Mesodermal cell (in vitro differentiated cells): ENCODE data around the gene IGF2R.

Experiments
- H3K27ac ChIP-seq: 2 replicates; pipeline ENCODE4 v1.7.0; 2013; ENCODE audit warnings: mild to moderate bottlenecking, low read depth, low read length, moderate library complexity; ENCODE audit not compliant: severe bottlenecking
- H3K36me3 ChIP-seq: 2 replicates; pipeline ENCODE4 v1.7.1; 2013; ENCODE audit warnings: mild to moderate bottlenecking, low read length, moderate library complexity; ENCODE audit not compliant: control insufficient read depth, insufficient read depth
- H3K4me1 ChIP-seq: one replicate; pipeline ENCODE4 v1.7.1; 2013; ENCODE audit warnings: mild to moderate bottlenecking, low read length; ENCODE audit not compliant: insufficient read depth, control insufficient read depth, poor library complexity, severe bottlenecking
- H3K4me3 ChIP-seq: 2 replicates; pipeline ENCODE4 v1.7.0; 2013; ENCODE audit warnings: low read length, control low read depth, mild to moderate bottlenecking; ENCODE audit not compliant: insufficient read depth, poor library complexity, severe bottlenecking; ENCODE audit errors: extremely low read depth
- H3K9me3 ChIP-seq: 2 replicates; pipeline ENCODE4 v1.7.1; 2013; ENCODE audit warnings: mild to moderate bottlenecking, low read length, moderate library complexity; ENCODE audit not compliant: control insufficient read depth
- WGBS, 2 experiments: methylation state at CpG; one replicate each; pipeline ENCODE4 v1.1.5; 2013; ENCODE audit warnings: missing lambda C conversion rate in 2 of 2; ENCODE audit not compliant: insufficient coverage in 2 of 2; 5-methylcytosine and 5-hydroxymethylcytosine counted together

IGF2R gene

GRCh38 chr6:160005861-160006540 is 37.1 kb downstream of the IGF2R start:
- no peak overlapping the region for H3K27ac ChIP-seq
- 96 to 98% methylated on average over 38 to 55 of the region's 57 CpGs for WGBS, 2 experiments
- H3K4me3 ChIP-seq: no peak overlapping the region
- no peaks in the 10 kb centered on the region for H3K9me3 ChIP-seq
- H3K4me1 ChIP-seq: no peaks in the 10 kb centered on the region
- H3K36me3 ChIP-seq: peaks cover 45% of the 10 kb centered on the region

DNA sequence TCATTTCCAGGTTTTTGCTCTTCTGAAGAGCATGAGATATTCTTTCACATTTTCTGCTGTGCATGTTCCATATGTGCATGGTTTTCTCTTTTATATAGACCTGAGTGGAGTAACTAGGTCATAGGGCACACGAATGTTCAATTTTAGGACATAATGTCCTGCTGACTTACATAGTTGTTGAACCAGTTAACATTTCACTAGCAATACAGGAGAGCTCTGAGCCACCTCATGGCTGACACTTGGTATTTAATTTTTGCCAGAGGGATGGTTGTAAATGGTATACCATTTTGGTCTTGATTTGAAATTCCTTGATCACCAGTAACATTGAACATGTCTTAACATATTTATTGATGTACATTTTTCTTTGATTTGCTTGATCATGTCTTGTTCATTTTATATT is 38.3 kb downstream of the IGF2R start:
- no peaks in the 10 kb centered on the region for H3K4me1 ChIP-seq
- no peak overlapping the region for H3K27ac ChIP-seq
- H3K36me3 ChIP-seq: peaks cover 57% of the 10 kb centered on the region
- H3K9me3 ChIP-seq: no peaks in the 10 kb centered on the region
- H3K4me3 ChIP-seq: no peak overlapping the region
- WGBS, 2 experiments: no CpG with 5 or more reads among the region's 1 CpG

DNA sequence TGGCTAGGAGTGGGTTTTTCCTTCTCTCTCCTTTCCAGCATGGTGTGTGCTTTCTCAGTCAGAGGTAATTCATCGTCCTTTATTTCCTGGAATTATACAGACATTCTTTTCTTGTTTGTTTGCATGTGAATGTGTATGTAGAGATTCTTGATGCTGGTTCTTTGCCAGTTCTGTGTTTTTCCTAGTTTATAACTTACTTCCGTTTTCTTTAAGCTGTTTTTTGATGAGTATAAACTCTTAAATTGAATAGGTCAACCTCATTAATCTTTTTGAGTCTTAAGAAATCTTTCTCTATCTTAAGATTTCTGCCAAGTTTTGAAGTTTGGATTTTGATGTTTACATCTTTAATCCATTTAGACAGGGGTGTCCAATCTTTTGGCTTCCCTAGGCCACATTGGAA is 38.7 kb downstream of the IGF2R start:
- Histone ChIP-seq H3K4me3 (no peak overlapping the region), H3K4me1 (no peaks in the 10 kb centered on the region), H3K9me3 (no peaks in the 10 kb centered on the region), H3K36me3 (peaks cover 61% of the 10 kb centered on the region), H3K27ac (no peak overlapping the region)
- no CpG with 5 or more reads among the region's 2 CpGs for WGBS, 2 experiments

DNA sequence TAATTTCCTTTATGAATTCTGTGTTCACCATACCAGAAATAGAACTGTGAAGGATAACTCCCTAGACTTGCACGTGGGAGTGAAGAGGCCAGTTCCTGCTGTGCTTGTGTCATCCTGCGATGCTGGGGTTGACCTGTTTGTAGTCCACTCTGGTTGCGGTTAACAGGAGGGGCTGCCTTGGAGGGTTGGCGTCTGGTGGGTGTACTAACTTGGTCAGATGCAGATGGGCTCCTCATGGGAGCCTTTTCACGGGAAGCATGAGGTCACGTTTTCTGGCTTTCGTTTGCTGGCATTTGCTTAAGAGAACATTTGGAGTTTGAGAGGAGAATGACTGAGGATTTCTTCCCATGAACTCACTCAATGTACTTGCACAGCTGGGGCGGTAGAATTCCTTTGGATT is 41.2 kb downstream of the IGF2R start:
- Histone ChIP-seq H3K36me3 (peaks cover 59% of the 10 kb centered on the region), H3K4me3 (no peak overlapping the region), H3K9me3 (no peaks in the 10 kb centered on the region), H3K27ac (no peak overlapping the region), H3K4me1 (no peaks in the 10 kb centered on the region)
- 94 to 96% methylated on average over 3 to 7 of the region's 8 CpGs for WGBS, 2 experiments

GRCh38 chr6:160013987-160014868 is 45.3 kb downstream of the IGF2R start:
- no peak overlapping the region for H3K4me3 ChIP-seq
- peaks cover 64% of the 10 kb centered on the region for H3K36me3 ChIP-seq
- WGBS, 2 experiments: 80 to 83% methylated on average over 1 to 2 of the region's 4 CpGs
- H3K4me1 ChIP-seq: no peaks in the 10 kb centered on the region
- H3K9me3 ChIP-seq: no peaks in the 10 kb centered on the region
- no peak overlapping the region for H3K27ac ChIP-seq

DNA sequence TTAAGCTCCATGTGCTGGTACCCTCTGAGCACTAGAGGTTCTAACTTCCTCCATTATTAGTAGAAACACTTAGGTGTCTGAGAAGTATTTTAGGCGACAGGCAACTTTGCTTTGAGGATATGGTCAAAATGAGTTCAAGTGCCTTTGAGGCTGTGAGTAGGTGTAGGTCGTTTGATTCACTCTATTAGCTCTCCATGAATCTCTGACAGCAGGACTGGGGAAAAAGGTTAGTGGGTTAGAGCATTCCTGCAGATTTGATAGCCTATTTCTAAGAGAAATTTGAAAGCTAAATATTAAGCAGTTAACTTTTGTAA is 45.9 kb downstream of the IGF2R start:
- H3K4me1 ChIP-seq: no peaks in the 10 kb centered on the region
- 100% methylated on average over 1 of the region's 2 CpGs for WGBS, 2 experiments
- H3K36me3 ChIP-seq: peaks cover 60% of the 10 kb centered on the region
- H3K27ac ChIP-seq: no peak overlapping the region
- H3K9me3 ChIP-seq: no peaks in the 10 kb centered on the region
- no peak overlapping the region for H3K4me3 ChIP-seq

DNA sequence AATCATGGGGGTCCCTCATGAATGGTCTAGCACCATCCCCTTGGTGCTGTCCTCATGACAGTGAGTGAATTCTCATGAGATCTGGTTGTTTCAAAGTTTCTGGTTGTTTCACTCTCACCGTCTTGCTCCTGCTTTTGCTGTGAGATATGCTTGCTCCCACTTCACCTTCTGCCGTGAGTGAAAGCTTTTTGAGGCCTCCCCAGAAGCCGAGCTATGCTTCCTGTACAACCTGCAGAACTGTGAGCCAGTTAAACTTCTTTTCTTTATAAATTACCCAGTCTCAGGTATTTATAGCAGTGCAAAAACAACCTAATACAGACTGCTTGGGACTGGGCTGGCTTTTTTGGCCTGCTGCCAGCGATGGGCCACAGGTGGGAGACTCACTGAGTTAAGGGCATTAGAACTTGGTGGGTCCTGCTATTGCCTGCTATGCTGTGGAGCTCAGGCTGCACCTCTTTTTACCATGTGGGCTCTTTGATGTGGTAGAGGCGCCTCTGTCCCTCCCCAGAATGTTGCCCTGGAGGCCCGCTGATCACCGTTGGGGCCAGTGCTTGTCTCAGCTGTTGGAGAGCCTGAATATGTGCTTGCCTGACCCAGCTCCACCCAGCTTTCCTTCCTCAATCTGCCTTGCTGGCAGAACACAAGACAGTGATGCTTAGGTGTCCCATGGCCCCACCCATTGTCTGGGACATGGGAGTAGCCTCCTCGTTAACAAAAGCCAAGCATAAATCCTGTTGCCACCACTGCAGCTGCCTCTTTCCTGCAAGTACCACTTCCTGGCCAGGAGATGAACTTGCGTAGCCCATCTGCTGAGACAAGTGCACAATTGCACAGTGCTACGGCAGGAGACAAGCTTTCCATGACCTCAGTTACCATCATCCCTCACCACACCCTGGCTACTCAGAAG is 47.1 kb downstream of the IGF2R start:
- Histone ChIP-seq H3K36me3 (peaks cover 55% of the 10 kb centered on the region), H3K4me3 (no peak overlapping the region), H3K9me3 (no peaks in the 10 kb centered on the region), H3K4me1 (no peaks in the 10 kb centered on the region), H3K27ac (no peak overlapping the region)
- 93 to 94% methylated on average over 8 to 10 of the region's 10 CpGs for WGBS, 2 experiments

DNA sequence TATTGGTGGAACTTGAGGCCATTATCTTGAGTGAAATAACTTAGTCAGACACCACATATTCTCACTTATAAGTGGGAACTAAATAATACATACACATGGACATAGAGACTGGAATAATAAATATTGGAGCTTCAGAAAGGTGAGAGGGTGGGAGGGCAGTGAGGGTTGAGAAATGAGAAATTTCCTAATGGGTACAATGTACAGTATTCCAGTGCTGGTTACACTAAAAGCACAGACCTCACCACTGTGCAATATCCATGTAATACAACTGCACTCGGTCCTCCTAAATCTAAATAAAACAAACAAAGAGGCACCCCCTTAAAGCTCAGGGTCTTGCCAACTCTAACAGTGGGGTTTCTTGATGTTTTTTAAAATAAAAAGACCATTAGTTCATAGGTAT is 53.2 kb downstream of the IGF2R start:
- peaks cover 59% of the 10 kb centered on the region for H3K36me3 ChIP-seq
- no CpG with 5 or more reads among the region's 1 CpG for WGBS, 2 experiments
- H3K4me3 ChIP-seq: no peak overlapping the region
- H3K27ac ChIP-seq: no peak overlapping the region
- no peaks in the 10 kb centered on the region for H3K9me3 ChIP-seq
- H3K4me1 ChIP-seq: no peaks in the 10 kb centered on the region

DNA sequence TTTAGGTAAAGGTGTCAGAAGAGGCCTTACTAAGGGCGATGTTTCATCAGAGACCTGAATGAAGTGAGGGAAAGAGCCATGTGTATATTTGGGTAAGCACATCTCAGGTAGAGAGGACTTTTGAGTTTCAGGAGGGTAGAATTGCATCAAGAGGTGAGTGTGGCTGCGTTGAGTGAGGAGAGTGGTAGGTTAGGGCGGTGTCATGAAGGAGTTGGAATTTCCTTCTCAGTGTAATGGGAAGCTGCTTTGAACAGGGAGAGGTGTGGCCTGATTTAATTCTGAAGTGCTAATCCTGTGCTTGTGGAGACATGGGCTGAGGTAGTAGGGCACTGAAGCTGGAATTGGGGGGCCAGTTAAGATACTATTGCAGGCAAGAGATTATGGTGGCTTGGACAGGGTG is 53.9 kb downstream of the IGF2R start:
- Histone ChIP-seq H3K4me3 (no peak overlapping the region), H3K27ac (no peak overlapping the region), H3K9me3 (no peaks in the 10 kb centered on the region), H3K36me3 (peaks cover 60% of the 10 kb centered on the region), H3K4me1 (no peaks in the 10 kb centered on the region)
- 97 to 100% methylated on average over 2 to 3 of the region's 3 CpGs for WGBS, 2 experiments

DNA sequence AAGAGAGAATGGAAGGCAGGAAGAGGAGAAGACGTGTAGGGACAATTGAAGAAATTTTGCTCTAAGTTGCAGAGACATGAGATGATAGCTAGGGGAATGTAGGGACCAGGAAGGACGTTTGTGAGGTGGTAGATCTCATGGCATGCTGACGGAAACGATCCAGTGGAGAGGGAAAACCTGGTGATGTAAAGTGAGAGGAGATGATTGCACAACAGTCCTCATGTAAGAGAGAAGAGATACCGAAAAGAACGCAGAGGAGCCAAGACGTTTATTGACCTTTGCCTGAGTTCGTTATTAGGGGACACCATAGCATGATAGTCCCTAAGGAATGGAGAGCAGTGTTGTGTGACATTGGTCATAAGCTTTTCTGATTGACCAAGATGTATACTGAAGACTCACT is 55.3 kb downstream of the IGF2R start:
- Histone ChIP-seq H3K9me3 (no peaks in the 10 kb centered on the region), H3K36me3 (peaks cover 70% of the 10 kb centered on the region), H3K4me3 (no peak overlapping the region), H3K4me1 (peaks cover 2% of the 10 kb centered on the region), H3K27ac (no peak overlapping the region)
- WGBS, 2 experiments: 95 to 96% methylated on average over 8 of the region's 8 CpGs
